GM18867 (cell line): ENCODE data around the gene IL21R.

Source experiments
- ATAC-seq: cut with Tn5 transposase; IDR thresholded peaks from one replicate; pipeline ENCODE4 v1.9.1; 2021; ENCODE audit warnings: mild to moderate bottlenecking, moderate library complexity; ENCODE audit not compliant: unreplicated experiment

The IL21R gene

GRCh38 chr16:27482397-27483087 is 80.6 kb downstream of the IL21R start:
- ATAC-seq = no peak

GRCh38 chr16:27483088-27483437 is 81.1 kb downstream of the IL21R start:
- no peak for ATAC-seq

- ATAC-seq = no peak
Observed at GRCh38 chr16:27483624-27484023, 81.7 kb downstream of the IL21R start.

- no peak for ATAC-seq
Observed at GRCh38 chr16:27485126-27485525, 83.2 kb downstream of the IL21R start.

GRCh38 chr16:27485811-27486210 is 83.8 kb downstream of the IL21R start:
- ATAC-seq = no peak

GRCh38 chr16:27486344-27486743 is 84.4 kb downstream of the IL21R start:
- ATAC-seq = no peak

- no peak for ATAC-seq
Observed at GRCh38 chr16:27486760-27487159, 84.8 kb downstream of the IL21R start.

- no peak for ATAC-seq
Observed at GRCh38 chr16:27489421-27489820, 87.4 kb downstream of the IL21R start.

GRCh38 chr16:27489906-27490305 is 87.9 kb downstream of the IL21R start:
- ATAC-seq = no peak

- ATAC-seq = no peak
Observed at GRCh38 chr16:27491894-27492587, 90.1 kb downstream of the IL21R start.

GRCh38 chr16:27492588-27492979 is 90.6 kb downstream of the IL21R start:
- no peak for ATAC-seq

GRCh38 chr16:27495191-27495590 is 93.2 kb downstream of the IL21R start:
- ATAC-seq = no peak

- no peak for ATAC-seq
Observed at GRCh38 chr16:27498031-27498825, 96.3 kb downstream of the IL21R start.

- ATAC-seq = no peak
Observed at GRCh38 chr16:27498916-27499658, 97.1 kb downstream of the IL21R start.

GRCh38 chr16:27499659-27500055 is 97.7 kb downstream of the IL21R start:
- no peak for ATAC-seq

- ATAC-seq = no peak
Observed at GRCh38 chr16:27500801-27501200, 98.8 kb downstream of the IL21R start.
